ENCODE data around the gene PPP1R15B.
A peak's percentile ranks its signal among the peaks of the same experiment; 100 is the strongest.

PPP1R15B gene

DNA sequence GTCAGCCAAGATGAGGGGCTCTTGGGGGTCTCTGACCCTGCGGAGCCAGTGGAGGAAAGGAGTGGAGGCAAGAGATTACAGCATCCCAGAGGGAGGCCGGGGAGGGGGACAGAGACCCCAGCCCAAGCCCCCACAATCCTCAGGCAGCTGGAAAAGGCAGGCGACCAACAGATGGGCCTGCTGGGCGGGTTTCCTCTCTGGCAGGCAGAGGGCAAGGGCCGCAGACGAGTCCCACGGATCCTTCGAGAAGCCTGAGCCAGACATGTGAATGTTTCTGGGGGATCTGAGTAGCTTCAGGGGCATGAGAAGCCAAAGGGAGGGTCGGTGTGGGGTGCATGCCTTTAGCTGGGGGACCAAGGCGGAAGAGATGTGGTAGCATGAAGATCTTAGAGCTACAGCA, 49.8 kb downstream of the PPP1R15B start:
- TF ChIP-seq, protein P1, sequence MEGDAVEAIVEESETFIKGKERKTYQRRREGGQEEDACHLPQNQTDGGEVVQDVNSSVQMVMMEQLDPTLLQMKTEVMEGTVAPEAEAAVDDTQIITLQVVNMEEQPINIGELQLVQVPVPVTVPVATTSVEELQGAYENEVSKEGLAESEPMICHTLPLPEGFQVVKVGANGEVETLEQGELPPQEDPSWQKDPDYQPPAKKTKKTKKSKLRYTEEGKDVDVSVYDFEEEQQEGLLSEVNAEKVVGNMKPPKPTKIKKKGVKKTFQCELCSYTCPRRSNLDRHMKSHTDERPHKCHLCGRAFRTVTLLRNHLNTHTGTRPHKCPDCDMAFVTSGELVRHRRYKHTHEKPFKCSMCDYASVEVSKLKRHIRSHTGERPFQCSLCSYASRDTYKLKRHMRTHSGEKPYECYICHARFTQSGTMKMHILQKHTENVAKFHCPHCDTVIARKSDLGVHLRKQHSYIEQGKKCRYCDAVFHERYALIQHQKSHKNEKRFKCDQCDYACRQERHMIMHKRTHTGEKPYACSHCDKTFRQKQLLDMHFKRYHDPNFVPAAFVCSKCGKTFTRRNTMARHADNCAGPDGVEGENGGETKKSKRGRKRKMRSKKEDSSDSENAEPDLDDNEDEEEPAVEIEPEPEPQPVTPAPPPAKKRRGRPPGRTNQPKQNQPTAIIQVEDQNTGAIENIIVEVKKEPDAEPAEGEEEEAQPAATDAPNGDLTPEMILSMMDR (IDR thresholded peaks at IDR 0.05; ENCODE audit: low read depth, low read length), result no peak
- no peak overlapping the region for H3K4me3 ChIP-seq (ENCODE audit: low read depth, low read length)

DNA sequence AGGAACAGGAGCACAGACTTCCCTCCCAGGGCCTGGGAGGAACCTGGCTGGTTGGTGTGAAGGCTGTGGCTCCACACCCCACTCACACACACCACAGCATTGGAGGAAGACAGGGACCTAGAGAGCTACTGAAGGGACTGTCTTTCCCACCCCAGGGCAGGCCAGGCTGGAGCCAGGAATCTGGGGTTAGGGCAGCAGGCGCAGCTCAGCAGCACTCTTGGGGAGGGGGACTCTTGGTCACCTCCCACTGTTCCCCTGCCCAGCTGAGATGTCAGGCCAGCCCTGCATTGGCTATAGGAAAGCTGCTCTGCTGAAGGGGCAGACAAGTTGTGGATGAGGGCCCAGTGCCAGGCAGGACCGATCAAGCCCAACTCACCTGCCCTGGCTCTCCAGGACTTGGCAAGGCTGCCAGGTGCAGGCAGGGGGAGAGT, 50.3 kb downstream of the PPP1R15B start:
- H3K4me3 ChIP-seq (ENCODE audit: low read depth, low read length), result no peak overlapping the region
- TF ChIP-seq, protein P1 (IDR thresholded peaks at IDR 0.05; ENCODE audit: low read depth, low read length), result no peak

DNA sequence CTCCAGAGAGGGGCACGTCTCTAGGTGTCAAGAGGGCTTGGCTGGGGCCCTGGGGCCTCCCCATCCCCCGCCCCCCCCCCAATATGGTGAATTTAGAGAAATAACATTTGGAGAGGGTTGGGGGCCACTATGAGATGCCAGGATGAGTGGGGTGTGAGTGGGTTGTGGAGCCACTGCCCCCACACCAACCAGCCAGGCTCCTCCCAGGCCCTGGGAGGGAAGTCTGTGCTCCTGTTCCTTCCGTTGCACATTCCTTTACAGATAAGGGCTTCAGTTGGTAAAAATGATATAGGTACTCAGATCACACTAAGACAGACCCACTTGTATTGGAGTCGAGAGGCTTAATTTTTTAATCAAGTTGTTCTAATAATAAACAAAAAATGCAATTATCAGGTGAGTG, 51.3 kb downstream of the PPP1R15B start:
- TF ChIP-seq, protein P1 (IDR thresholded peaks at IDR 0.05; ENCODE audit: low read depth, low read length), result no peak

DNA sequence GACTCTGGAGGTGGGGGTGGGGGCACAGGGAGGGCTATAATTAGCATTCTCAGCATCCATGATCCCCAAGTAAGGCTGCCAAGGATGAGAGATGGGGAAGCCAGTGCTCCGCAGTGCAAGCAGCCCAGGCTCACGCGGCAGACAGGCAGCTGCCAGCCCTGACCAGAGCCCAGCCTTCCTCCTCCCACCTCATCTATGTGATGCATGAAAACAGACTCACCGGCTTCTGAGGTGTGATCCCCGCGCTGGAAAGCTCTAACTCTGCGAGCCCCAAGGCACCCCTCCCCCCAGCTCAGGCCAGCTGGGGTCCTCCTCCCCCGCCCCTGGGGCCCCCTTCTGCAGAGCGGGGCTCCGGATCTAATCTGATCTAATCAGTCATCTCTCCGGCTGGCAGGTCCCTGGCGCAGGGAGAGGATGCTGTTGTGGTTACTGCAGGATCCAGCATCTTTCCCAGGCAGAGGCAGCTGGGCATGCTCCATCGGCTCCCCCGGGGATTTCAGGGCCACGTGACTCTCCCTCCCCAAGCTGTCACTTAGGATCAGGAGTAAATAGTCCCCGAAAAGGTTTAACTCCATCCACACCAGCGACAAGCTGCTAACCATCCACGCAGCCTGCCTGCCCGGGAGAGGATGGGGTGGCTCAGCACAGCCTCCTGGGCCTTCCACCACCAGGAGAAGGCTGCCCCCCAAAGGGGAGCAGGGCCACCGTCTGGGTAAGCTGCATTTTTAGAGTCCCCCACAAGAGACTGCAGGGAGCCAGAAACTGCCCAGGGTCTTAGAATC, 52.0 kb downstream of the PPP1R15B start, which contains the start of gene PLEKHA6:
Gene PLEKHA6, minus strand, starts transcription at position 456 of the 782 bp plus-strand sequence. CDS start 86,202 bp downstream, outside the sequence.
- H3K4me3 ChIP-seq (ENCODE audit: low read depth, low read length), result peak within 1 kb of the TSS; percentile 10; the same call in 1 of the 2 replicates
- TF ChIP-seq, protein P1 (IDR thresholded peaks at IDR 0.05; ENCODE audit: low read depth, low read length), result peak; percentile 68

More for the DNA sequence above, 51.3 kb downstream of the PPP1R15B start:
- no peak overlapping the region for H3K4me3 ChIP-seq (ENCODE audit: low read depth, low read length)

DNA sequence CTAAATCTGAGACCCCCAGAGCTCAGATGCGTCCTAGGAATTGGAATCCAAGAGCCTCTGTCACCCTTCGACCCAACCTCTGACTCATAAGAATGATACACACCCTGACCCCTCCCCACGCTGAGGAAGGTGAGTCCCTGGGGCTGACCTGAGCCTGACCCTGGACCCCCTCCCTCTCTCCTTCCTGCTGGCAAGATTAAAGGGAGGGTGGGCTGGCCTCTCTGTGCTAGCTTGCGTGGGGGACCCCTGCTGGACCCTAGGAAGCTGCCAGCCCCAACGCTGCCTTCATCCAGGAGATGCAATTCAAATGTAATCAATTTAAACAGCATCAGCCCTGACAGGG, 52.5 kb downstream of the PPP1R15B start:
- TF ChIP-seq, protein P1 (IDR thresholded peaks at IDR 0.05; ENCODE audit: low read depth, low read length), result no peak
- no peak overlapping the region for H3K4me3 ChIP-seq (ENCODE audit: low read depth, low read length)

DNA sequence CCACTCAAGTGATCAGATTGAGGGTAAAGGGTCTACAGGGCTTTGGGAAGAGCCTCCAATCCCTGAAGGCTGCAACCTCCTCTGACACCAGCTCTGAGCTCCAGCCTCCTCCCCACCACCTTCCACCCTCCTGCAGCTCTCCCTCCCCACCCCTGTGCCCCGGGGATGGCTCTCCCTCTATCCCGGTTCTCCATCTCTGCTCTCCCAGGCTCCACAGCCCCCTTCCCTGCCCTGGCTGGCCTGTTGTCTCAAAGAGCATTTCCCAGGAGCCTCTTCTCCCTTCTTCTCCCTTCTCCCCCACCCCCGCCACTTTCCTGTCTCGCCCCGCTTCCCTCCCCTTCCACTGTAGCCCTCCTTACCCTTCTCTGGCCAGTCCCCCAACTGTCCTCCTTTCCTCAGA, 53.0 kb downstream of the PPP1R15B start:
- H3K4me3 ChIP-seq (ENCODE audit: low read depth, low read length), result no peak overlapping the region

More for the DNA sequence above, 53.0 kb downstream of the PPP1R15B start:
- TF ChIP-seq, protein P1 (IDR thresholded peaks at IDR 0.05; ENCODE audit: low read depth, low read length), result no peak
